Tibial nerve (tissue), 4 donors: Measurements from ENCODE around the gene PRCD. TPM values are rescaled to one million over a fixed set of nuclear protein-coding genes. Genes with fewer than 3 reads are reported as not detected.
"Not testable (repeated sequence)": the region's sequence is repeated elsewhere in the genome, so short reads cannot be mapped to it uniquely, and the experiment has no call there.

ENCODE experiments used
- DNase-seq, 2 donors: peaks; one replicate each; pipeline ENCODE4 v3.0.0-alpha.2; 2019; ENCODE audit warnings: low spot score in 2 of 2
- H3K27ac ChIP-seq, 4 donors: fragments of 200-600 bp; sonication (generic) in 3 of 4; one replicate each; pipeline ENCODE4 v1.5.1; 2017 to 2019; ENCODE audit warnings: mild to moderate bottlenecking in 1 of 4
- H3K27me3 ChIP-seq, 2 donors: fragments of 200-600 bp; sonication (generic) in 1 of 2; one replicate each; pipeline versions ENCODE4 v1.5.1 to v1.6.0; 2017 to 2019
- H3K36me3 ChIP-seq, 3 donors: fragments of 200-600 bp; sonication (generic); one replicate each; pipeline ENCODE4 v1.5.1; 2018 to 2019
- H3K4me1 ChIP-seq, 4 donors: fragments of 200-600 bp; sonication (generic) in 3 of 4; one replicate each; pipeline ENCODE4 v1.5.1; 2017 to 2019
- H3K4me3 ChIP-seq, 4 donors: fragments of 200-600 bp; sonication (generic) in 3 of 4; one replicate each; pipeline ENCODE4 v1.5.1; 2017 to 2019; ENCODE audit warnings: mild to moderate bottlenecking in 1 of 4, moderate library complexity in 1 of 4
- H3K9me3 ChIP-seq, 4 donors: fragments of 200-600 bp; sonication (generic) in 3 of 4; one replicate each; pipeline ENCODE4 v1.5.1; 2017 to 2019
- CTCF ChIP-seq, 5 experiments: fragments of 200-600 bp in 3 of 5; fragments of 450-650 bp in 2 of 5; sonication (generic) in 3 of 5; IDR thresholded peaks; one replicate each; pipeline ENCODE4 v1.5.1; 2016 to 2019; ENCODE audit warnings: antibody characterized with exemption in 5 of 5, mild to moderate bottlenecking in 3 of 5, moderate library complexity in 2 of 5
- EP300 ChIP-seq, 2 donors: sonication (generic); formaldehyde crosslinking; IDR thresholded peaks; one replicate each; pipeline ENCODE4 v1.6.1; 2017; ENCODE audit warnings: antibody characterized with exemption in 2 of 2, mild to moderate bottlenecking in 1 of 2
- POLR2A ChIP-seq, 2 donors: fragments of 450-650 bp; IDR thresholded peaks; one replicate each; pipeline ENCODE4 v1.6.1; 2017; ENCODE audit warnings: antibody characterized with exemption in 2 of 2, mild to moderate bottlenecking in 2 of 2, moderate library complexity in 2 of 2
- WGBS, 2 donors: methylation state at CpG; one replicate each; pipeline ENCODE4 v1.1.5; 2018; 5-methylcytosine and 5-hydroxymethylcytosine counted together
- total RNA-seq, 4 donors: library from RNA; depleted of rRNA; stranded (reverse); fragments of >200 nt; gene quantifications; one replicate each; pipeline ENCODE4 v1.1.0, GENCODE V29; 2016

The PRCD gene
- total RNA-seq, 4 donors from 2014 or later = 6.6 to 23.5 (median 14.1) TPM

- Histone ChIP-seq H3K4me3 (no peak overlapping the region), H3K27me3 (no peaks in the 10 kb centered on the region), H3K36me3 (no peaks in the 10 kb centered on the region), H3K27ac (no peak overlapping the region), H3K4me1 (peaks cover 0 to 24% (median 13%) of the 10 kb centered on the region in 4 donors), H3K9me3 (no peaks in the 10 kb centered on the region)
- WGBS, 2 donors = 83 to 85% methylated on average over 7 of the region's 7 CpGs
- no peak for DNase-seq
- no peak for TF ChIP-seq POLR2A (IDR thresholded peaks at IDR 0.05)
- TF ChIP-seq EP300 (IDR thresholded peaks at IDR 0.05) = no peak
- no peak for TF ChIP-seq CTCF (IDR thresholded peaks at IDR 0.05)
These were observed 18.6 kb upstream of the PRCD start for GRCh38 chr17:76521262-76521661.

- not testable (repeated sequence) for H3K36me3 ChIP-seq, DNase-seq, H3K27ac ChIP-seq, H3K9me3 ChIP-seq, H3K4me3 ChIP-seq, H3K27me3 ChIP-seq
- peaks cover 0 to 24% (median 12%) of the 10 kb centered on the region in 4 donors for H3K4me1 ChIP-seq
- 86 to 92% methylated on average over 10 of the region's 10 CpGs for WGBS, 2 donors
These were observed 18.2 kb upstream of the PRCD start for GRCh38 chr17:76521683-76522082.

GRCh38 chr17:76523084-76524037, 16.5 kb upstream of the PRCD start:
- DNase-seq = peak in 1 of 2 donors; percentile 63
- 28 to 34% methylated on average over 22 to 35 of the region's 35 CpGs for WGBS, 2 donors
- H3K36me3 ChIP-seq = no peaks in the 10 kb centered on the region
- H3K27ac ChIP-seq = peak overlapping the region in 1 of 4 donors; percentile 20
- H3K4me1 ChIP-seq = peaks cover 0 to 39% (median 26%) of the 10 kb centered on the region in 4 donors
- TF ChIP-seq POLR2A (IDR thresholded peaks at IDR 0.05) (no peak), CTCF (IDR thresholded peaks at IDR 0.05) (peak; percentile 97 to 100 (median 99)), EP300 (IDR thresholded peaks at IDR 0.05) (peak in 1 of 2 donors; percentile 21)
- H3K9me3 ChIP-seq = no peaks in the 10 kb centered on the region
- H3K4me3 ChIP-seq = no peak overlapping the region
- no peaks in the 10 kb centered on the region for H3K27me3 ChIP-seq

- peak overlapping the region in 3 of 4 donors; percentile 19 to 62 (median 48) for H3K27ac ChIP-seq
- peaks cover 0 to 54% (median 40%) of the 10 kb centered on the region in 4 donors for H3K4me1 ChIP-seq
- H3K9me3 ChIP-seq = no peaks in the 10 kb centered on the region
- H3K36me3 ChIP-seq = no peaks in the 10 kb centered on the region
- no peak for DNase-seq
- no peak overlapping the region for H3K4me3 ChIP-seq
- WGBS, 2 donors = 42 to 52% methylated on average over 24 to 25 of the region's 25 CpGs
- no peaks in the 10 kb centered on the region for H3K27me3 ChIP-seq
- TF ChIP-seq EP300 (IDR thresholded peaks at IDR 0.05) (peak in 1 of 2 donors; percentile 12), CTCF (IDR thresholded peaks at IDR 0.05) (no peak), POLR2A (IDR thresholded peaks at IDR 0.05) (no peak)
These were observed 15.0 kb upstream of the PRCD start for GRCh38 chr17:76524598-76525512.

- DNase-seq, H3K4me3 ChIP-seq, H3K36me3 ChIP-seq, H3K9me3 ChIP-seq, H3K27me3 ChIP-seq: not testable (repeated sequence)
- H3K27ac ChIP-seq = peak overlapping the region in 2 of 4 donors; percentile 48 to 62
- H3K4me1 ChIP-seq = peaks cover 0 to 60% (median 47%) of the 10 kb centered on the region in 4 donors
- WGBS, 2 donors = 83 to 89% methylated on average over 8 of the region's 8 CpGs
These were observed 14.4 kb upstream of the PRCD start for GRCh38 chr17:76525513-76525833.

- Histone ChIP-seq H3K4me1 (peaks cover 0 to 75% (median 62%) of the 10 kb centered on the region in 4 donors), H3K27ac (peak overlapping the region; percentile 72 to 99 (median 92))
- DNase-seq, H3K36me3 ChIP-seq, H3K9me3 ChIP-seq, H3K4me3 ChIP-seq, H3K27me3 ChIP-seq: not testable (repeated sequence)
- WGBS, 2 donors = 73 to 80% methylated on average over 9 of the region's 9 CpGs
These were observed 12.8 kb upstream of the PRCD start for GRCh38 chr17:76527016-76527415.
